UCSD-AML1 (cell line): ENCODE data around the gene TMEM139.
A peak's percentile ranks its signal among the peaks of the same experiment; 100 is the strongest.

Experiments used
- DNase-seq: peaks from one replicate; lab custom pipeline; 2025; ENCODE audit not compliant: unreplicated experiment; lab: John Stamatoyannopoulos, UW

The TMEM139 gene

GRCh38 chr7:143321734-143322133, 37.0 kb downstream of the TMEM139 start:
- peak; percentile 39 for DNase-seq

- DNase-seq = peak; percentile 36
These were observed 38.2 kb downstream of the TMEM139 start for GRCh38 chr7:143322760-143323633.

GRCh38 chr7:143323653-143324052, 38.9 kb downstream of the TMEM139 start:
- DNase-seq = no peak

- DNase-seq = no peak
These were observed 40.5 kb downstream of the TMEM139 start for GRCh38 chr7:143325240-143325639.

GRCh38 chr7:143327903-143328302, 43.1 kb downstream of the TMEM139 start:
- DNase-seq = no peak

GRCh38 chr7:143329471-143330170, 44.9 kb downstream of the TMEM139 start:
- no peak for DNase-seq

GRCh38 chr7:143331179-143331801, 46.5 kb downstream of the TMEM139 start:
- DNase-seq = no peak

GRCh38 chr7:143334244-143334643, 49.5 kb downstream of the TMEM139 start:
- no peak for DNase-seq

GRCh38 chr7:143337216-143337615, 52.5 kb downstream of the TMEM139 start:
- no peak for DNase-seq
